ENCODE measurements around the gene AKR1D1. TPM values are rescaled to one million over a fixed set of nuclear protein-coding genes. Genes with fewer than 3 reads are reported as not detected.

The AKR1D1 gene
- total and polyA plus RNA-seq, 8 donors, result not detected

DNA sequence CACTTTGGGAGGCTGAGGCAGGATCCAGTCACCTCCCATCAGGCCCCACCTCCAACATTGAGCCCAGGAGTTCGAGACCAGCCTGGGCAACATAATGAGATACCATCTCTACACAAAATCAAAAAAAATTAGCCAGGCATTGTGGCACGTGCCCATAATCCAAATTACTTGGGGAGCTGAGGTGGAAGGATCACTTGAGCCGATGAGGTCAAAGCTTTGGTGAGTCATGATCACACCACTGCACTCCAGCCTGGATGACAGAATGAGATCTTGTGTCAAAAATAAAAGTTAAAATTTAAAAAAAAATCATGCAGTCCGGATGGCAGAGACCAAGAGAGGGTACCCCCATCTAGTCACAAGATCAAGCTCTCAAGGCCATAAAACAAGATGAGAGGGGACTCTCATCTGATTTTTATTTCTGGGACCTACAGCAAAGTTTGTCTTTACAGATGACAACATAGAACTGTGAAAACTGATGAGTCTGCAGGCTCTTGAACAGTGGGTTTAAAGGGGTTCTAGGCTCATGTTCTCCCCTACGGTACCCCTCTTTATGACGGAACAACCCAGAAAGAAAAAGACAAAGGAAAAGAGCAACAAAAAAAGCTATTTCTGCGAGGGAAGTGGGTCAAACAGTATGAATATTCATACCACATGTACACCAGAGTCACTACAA lies 45.4 kb upstream of the AKR1D1 start:
- H3K4me3 ChIP-seq, result no peak overlapping the region
- TF ChIP-seq POLR2A (IDR thresholded peaks at IDR 0.05), result no peak
- no peak for TF ChIP-seq POLR2AphosphoS5 (IDR thresholded peaks at IDR 0.05)
- TF ChIP-seq, protein P1, sequence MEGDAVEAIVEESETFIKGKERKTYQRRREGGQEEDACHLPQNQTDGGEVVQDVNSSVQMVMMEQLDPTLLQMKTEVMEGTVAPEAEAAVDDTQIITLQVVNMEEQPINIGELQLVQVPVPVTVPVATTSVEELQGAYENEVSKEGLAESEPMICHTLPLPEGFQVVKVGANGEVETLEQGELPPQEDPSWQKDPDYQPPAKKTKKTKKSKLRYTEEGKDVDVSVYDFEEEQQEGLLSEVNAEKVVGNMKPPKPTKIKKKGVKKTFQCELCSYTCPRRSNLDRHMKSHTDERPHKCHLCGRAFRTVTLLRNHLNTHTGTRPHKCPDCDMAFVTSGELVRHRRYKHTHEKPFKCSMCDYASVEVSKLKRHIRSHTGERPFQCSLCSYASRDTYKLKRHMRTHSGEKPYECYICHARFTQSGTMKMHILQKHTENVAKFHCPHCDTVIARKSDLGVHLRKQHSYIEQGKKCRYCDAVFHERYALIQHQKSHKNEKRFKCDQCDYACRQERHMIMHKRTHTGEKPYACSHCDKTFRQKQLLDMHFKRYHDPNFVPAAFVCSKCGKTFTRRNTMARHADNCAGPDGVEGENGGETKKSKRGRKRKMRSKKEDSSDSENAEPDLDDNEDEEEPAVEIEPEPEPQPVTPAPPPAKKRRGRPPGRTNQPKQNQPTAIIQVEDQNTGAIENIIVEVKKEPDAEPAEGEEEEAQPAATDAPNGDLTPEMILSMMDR (IDR thresholded peaks at IDR 0.05), result no peak
- TF ChIP-seq EP300 (IDR thresholded peaks at IDR 0.05), result no peak
- H3K27me3 ChIP-seq, result no peaks in the 10 kb centered on the region
- no peaks in the 10 kb centered on the region for H3K4me1 ChIP-seq
- intact Hi-C loops (cut with DNase I; ENCODE audit: low total_unique reads), result no loop called here
- no peaks in the 10 kb centered on the region for H3K9me3 ChIP-seq
- WGBS, 5 donors, result 77 to 88% (median 84%) methylated on average over 7 of the region's 7 CpGs
- H3K36me3 ChIP-seq, result no peaks in the 10 kb centered on the region
- H3K27ac ChIP-seq, result no peak overlapping the region
- no peak for DNase-seq

DNA sequence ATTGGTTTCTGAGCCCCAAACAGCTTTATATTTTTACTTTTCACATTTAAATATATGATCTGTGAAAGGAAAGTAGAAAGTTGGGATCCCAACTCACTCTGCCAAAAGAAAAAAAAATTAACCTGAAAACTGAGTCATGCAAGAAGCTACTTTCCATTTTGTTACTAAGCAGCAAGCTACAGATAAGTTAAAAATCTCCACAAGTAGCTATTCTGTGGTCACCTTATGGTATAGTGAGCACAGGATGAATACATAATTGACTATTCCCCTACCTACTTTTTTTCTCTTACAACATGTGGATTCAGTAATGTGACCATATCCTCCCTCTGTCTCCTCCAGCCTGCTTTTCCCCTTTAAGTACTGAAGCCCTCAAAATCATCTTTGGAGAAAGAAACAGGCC lies 44.1 kb upstream of the AKR1D1 start:
- TF ChIP-seq, protein P1 (IDR thresholded peaks at IDR 0.05), result no peak
- TF ChIP-seq EP300 (IDR thresholded peaks at IDR 0.05) (no peak), POLR2A (IDR thresholded peaks at IDR 0.05) (no peak), POLR2AphosphoS5 (IDR thresholded peaks at IDR 0.05) (no peak)
- intact Hi-C loops (cut with DNase I; ENCODE audit: low total_unique reads), result no loop called here
- no peak for DNase-seq

DNA sequence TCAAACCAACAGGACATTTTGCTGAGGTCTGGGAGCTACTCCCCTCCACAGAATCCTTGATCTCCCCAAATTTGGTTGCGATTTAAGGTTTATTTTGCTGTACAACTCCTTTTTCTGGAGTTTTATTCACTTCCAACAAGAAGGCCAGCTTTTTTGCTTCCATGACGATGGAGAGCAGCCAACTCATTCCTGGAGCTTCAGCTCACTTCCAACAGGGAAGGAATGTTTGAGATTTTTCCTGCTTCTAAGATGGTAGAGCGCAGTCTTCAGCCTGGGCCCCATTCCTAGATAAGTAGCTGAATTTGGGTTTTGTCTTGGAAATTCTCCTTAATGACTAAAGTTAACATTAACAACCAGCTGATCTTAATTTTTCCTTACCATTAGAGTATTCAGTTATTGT lies 43.5 kb upstream of the AKR1D1 start:
- no peaks in the 10 kb centered on the region for H3K36me3 ChIP-seq
- WGBS, 5 donors, result 81 to 89% (median 84%) methylated on average over 3 of the region's 3 CpGs
- no peak overlapping the region for H3K4me3 ChIP-seq
- TF ChIP-seq EP300 (IDR thresholded peaks at IDR 0.05) (no peak), POLR2A (IDR thresholded peaks at IDR 0.05) (no peak), POLR2AphosphoS5 (IDR thresholded peaks at IDR 0.05) (no peak)
- TF ChIP-seq, protein P1 (IDR thresholded peaks at IDR 0.05), result no peak
- DNase-seq, result peak in 1 of 2 donors; percentile 20
- peaks cover 0 to 5% (median 0%) of the 10 kb centered on the region in 4 donors for H3K9me3 ChIP-seq
- H3K27ac ChIP-seq, result no peak overlapping the region
- no peaks in the 10 kb centered on the region for H3K4me1 ChIP-seq
- H3K27me3 ChIP-seq, result no peaks in the 10 kb centered on the region
- intact Hi-C loops (cut with DNase I; ENCODE audit: low total_unique reads), result no loop called here

More for the DNA sequence above, 44.1 kb upstream of the AKR1D1 start:
- Histone ChIP-seq H3K27me3 (no peaks in the 10 kb centered on the region), H3K36me3 (no peaks in the 10 kb centered on the region), H3K4me1 (no peaks in the 10 kb centered on the region), H3K27ac (no peak overlapping the region), H3K4me3 (no peak overlapping the region), H3K9me3 (peaks cover 0 to 5% (median 0%) of the 10 kb centered on the region in 4 donors)

DNA sequence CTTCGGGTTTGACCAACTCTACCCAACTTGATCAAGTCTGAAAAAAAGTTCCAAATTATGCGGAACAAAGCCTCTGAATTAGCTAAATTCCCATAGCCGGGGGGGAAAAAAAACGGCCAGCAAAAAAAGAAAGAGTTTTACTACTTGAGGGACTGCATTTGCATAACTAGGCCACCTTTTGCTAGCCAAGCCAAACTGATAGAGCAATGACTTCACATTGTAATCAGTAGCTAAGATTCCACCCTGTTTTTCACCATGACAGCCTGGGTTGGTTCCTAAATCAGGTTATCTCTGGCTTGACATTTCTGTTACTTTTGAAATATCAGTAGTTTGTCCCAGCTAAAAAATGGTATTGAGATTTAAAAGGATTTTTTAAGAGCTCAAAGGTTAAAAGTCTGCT lies 43.0 kb upstream of the AKR1D1 start:
- no peak for DNase-seq
- no peaks in the 10 kb centered on the region for H3K4me1 ChIP-seq
- H3K27ac ChIP-seq, result no peak overlapping the region
- WGBS, 5 donors, result 82 to 92% (median 91%) methylated on average over 4 of the region's 4 CpGs
- no peaks in the 10 kb centered on the region for H3K36me3 ChIP-seq
- no peak overlapping the region for H3K4me3 ChIP-seq
- H3K9me3 ChIP-seq, result peaks cover 0 to 5% (median 0%) of the 10 kb centered on the region in 4 donors
- intact Hi-C loops (cut with DNase I; ENCODE audit: low total_unique reads), result no loop called here
- TF ChIP-seq, protein P1 (IDR thresholded peaks at IDR 0.05), result no peak
- no peak for TF ChIP-seq POLR2AphosphoS5 (IDR thresholded peaks at IDR 0.05)
- TF ChIP-seq EP300 (IDR thresholded peaks at IDR 0.05), result no peak
- no peak for TF ChIP-seq POLR2A (IDR thresholded peaks at IDR 0.05)
- H3K27me3 ChIP-seq, result no peaks in the 10 kb centered on the region

Data from stomach (tissue), 9 donors.